BJ (cell line): ENCODE measurements around the gene CD8B. TPM values are rescaled to one million over a fixed set of nuclear protein-coding genes. Genes with fewer than 3 reads are reported as not detected.

ENCODE experiments used
- CTCF ChIA-PET: fragments of 350-600 bp; formaldehyde crosslinking; extraction: SDS; loops from one replicate; lab custom pipeline; 2021; ENCODE audit warnings: antibody characterized with exemption, inconsistent platforms; lab: Yijun Ruan, JAX
- POLR2A ChIA-PET: fragments of 300-600 bp; sonication (Branson Sonifier 250); formaldehyde crosslinking; extraction: SDS; loops from one replicate; lab custom pipeline; 2021; ENCODE audit warnings: antibody characterized with exemption; lab: Charles Lee
- DNase-seq: peaks from one replicate; pipeline ENCODE4 v3.0.0-alpha.2; 2011; ENCODE audit warnings: low read depth
- H3K27me3 ChIP-seq: 2 replicates; pipeline ENCODE4 v1.6.0; 2011; ENCODE audit warnings: low read length; ENCODE audit not compliant: control insufficient read depth, insufficient read depth
- H3K36me3 ChIP-seq: 2 replicates; pipeline ENCODE4 v1.5.1; 2011; ENCODE audit warnings: low read length; ENCODE audit not compliant: control insufficient read depth, insufficient read depth
- H3K4me3 ChIP-seq: 2 replicates; pipeline ENCODE4 v1.5.1; 2011; ENCODE audit warnings: low read depth, mild to moderate bottlenecking, control low read depth, low read length
- polyA plus RNA-seq: library from polyadenylated mRNA; depleted of rRNA; stranded (reverse); fragments of >200 nt; gene quantifications from 2 replicates; pipeline ENCODE4 v1.2.3, GENCODE V29; 2011; rRNA removed
- TF ChIP-seq, protein P1 (sequence below): IDR thresholded peaks from 2 replicates; pipeline ENCODE4 v1.5.1; 2011; ENCODE audit warnings: low read depth, mild to moderate bottlenecking, control low read depth, inconsistent platforms, low read length, moderate library complexity; ENCODE audit not compliant: insufficient read depth

The CD8B gene
- polyA plus RNA-seq, 1 experiment, result not detected

DNA sequence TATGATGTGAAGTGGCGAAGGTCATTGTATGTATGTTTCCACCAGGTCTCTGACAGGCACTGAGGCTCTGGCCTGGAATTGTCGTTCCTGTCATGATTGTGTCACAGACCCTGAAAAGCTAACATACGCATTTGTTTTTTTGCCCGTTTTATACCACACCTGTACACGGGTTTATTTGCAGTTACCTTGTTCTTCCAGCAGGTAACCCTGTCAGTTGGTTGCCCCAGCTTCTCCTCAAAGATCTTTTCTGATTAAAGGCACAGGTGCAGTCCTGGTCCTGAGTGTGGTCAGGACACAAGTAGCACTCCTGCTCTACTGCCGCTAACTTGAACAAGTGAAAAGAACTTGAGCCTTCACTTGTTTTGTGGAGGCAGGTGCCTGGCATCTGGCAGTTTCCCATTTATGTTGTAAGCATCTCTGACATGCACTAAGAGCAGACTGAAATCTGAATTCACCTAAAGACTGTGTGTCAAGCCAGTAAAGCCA, 90.8 kb downstream of the CD8B start:
- POLR2A ChIA-PET, result no interaction called here
- no peaks in the 10 kb centered on the region for H3K27me3 ChIP-seq
- CTCF ChIA-PET, result no interaction called here
- TF ChIP-seq, protein P1, sequence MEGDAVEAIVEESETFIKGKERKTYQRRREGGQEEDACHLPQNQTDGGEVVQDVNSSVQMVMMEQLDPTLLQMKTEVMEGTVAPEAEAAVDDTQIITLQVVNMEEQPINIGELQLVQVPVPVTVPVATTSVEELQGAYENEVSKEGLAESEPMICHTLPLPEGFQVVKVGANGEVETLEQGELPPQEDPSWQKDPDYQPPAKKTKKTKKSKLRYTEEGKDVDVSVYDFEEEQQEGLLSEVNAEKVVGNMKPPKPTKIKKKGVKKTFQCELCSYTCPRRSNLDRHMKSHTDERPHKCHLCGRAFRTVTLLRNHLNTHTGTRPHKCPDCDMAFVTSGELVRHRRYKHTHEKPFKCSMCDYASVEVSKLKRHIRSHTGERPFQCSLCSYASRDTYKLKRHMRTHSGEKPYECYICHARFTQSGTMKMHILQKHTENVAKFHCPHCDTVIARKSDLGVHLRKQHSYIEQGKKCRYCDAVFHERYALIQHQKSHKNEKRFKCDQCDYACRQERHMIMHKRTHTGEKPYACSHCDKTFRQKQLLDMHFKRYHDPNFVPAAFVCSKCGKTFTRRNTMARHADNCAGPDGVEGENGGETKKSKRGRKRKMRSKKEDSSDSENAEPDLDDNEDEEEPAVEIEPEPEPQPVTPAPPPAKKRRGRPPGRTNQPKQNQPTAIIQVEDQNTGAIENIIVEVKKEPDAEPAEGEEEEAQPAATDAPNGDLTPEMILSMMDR, result no peak
- H3K4me3 ChIP-seq, result no peak overlapping the region
- DNase-seq, result no peak
- H3K36me3 ChIP-seq, result peaks cover 12% of the 10 kb centered on the region

DNA sequence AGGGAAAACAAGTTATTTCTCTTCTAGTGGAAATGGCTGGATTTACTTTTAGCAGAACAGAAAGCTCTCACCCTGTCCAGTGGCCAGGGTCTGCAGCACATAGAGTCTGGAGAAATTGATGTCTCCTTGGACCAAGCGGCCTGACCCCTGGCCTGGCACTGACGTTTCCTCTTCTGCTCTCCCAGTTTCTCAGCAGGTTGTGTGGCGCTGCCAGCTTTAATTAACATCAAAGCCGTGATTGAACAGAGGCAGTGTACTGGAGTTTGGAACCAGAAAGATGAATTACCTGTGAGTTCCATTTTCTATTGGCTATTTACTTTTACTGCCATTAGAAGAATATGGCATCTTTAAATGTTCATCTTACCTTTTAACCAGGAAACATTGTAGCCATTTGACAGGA, 91.8 kb downstream of the CD8B start:
- H3K36me3 ChIP-seq, result peaks cover 11% of the 10 kb centered on the region
- POLR2A ChIA-PET, result no interaction called here
- no peaks in the 10 kb centered on the region for H3K27me3 ChIP-seq
- TF ChIP-seq, protein P1, result no peak
- CTCF ChIA-PET, result no interaction called here
- no peak overlapping the region for H3K4me3 ChIP-seq
- DNase-seq, result no peak

DNA sequence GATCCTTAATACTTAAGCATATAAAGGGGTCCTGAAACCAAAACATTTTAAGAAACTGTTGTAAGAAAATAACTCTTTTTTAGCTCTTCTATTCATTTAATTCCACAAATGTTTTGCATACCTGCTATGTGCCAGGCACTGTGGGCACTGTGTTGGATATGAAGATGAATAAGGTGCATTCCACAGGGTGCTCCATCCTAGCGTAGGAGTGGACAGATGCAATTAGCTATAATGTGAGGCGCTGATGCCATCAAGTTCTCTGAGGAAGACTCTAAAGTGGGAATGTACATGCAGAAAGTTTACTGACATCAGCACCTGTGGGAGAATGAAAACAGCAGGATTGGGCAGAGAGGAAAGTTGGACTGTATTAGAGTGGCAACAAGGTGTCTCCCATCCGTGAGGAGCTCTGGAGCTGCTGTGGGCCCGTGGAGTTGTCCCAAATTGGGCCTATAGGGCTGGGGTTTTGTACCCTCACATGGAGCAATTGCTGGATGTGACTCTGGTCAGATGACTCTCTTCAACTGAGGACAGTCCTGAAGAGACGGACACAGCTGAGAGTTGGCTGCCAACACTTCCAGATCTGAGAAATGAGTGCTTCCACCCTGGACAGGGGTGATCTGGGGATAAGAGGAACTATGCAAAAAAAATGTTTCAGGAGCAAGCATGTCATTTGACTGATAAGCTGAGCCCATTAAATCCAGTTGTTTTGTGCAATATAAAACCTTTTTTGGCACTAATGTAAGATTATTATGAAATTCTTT, 93.3 kb downstream of the CD8B start:
- no peaks in the 10 kb centered on the region for H3K27me3 ChIP-seq
- POLR2A ChIA-PET, result no interaction called here
- CTCF ChIA-PET, result no interaction called here
- no peak overlapping the region for H3K4me3 ChIP-seq
- H3K36me3 ChIP-seq, result peaks cover 10% of the 10 kb centered on the region
- TF ChIP-seq, protein P1, result no peak
- DNase-seq, result no peak

Other genes starting within 250 kb of the CD8B start
- gene RNF103, start 238.0 kb downstream of the CD8B start, polyA plus RNA-seq, result 8.2 and 18.3 TPM in 2 replicates
- gene RMND5A, start 141.6 kb downstream of the CD8B start, polyA plus RNA-seq, result 10.8 and 15.9 TPM in 2 replicates
- not detected in 2 replicates for gene CD8A, start 71.0 kb downstream of the CD8B start, polyA plus RNA-seq
- gene RGPD1, start 80.2 kb upstream of the CD8B start, polyA plus RNA-seq, result 0.38 TPM in 1 of 2 replicates, not detected in the other
- gene PLGLB1, start 160.0 kb upstream of the CD8B start, polyA plus RNA-seq, result 0.26 and 1.2 TPM in 2 replicates